Measurements from ENCODE around the gene TMEM151B.

The TMEM151B gene

DNA sequence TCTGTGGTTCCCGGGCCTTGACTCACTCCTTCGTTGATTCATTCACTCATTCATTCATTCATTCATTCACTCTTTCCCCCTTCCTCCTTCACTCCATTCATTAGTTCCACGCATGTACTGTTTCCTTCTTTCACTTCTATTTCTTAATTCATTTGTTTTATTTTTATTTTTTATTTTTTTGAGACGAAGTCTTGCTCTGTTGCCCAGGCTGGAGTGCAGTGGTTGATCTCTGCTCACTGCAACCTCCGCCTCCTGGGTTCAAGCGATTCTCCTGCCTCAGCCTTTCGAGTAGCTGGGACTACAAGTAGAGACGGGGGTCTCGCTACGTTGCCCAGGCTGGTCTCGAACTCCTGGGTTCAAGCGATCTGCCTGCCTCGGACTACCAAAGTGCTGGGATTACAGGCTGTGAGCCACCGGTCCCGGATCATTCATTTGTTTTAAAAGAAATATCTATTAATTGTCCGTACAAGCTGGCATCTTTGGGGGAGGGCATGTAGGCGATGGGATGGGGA lies 4.5 kb upstream of the TMEM151B start:
- DNase-seq: no peak

DNA sequence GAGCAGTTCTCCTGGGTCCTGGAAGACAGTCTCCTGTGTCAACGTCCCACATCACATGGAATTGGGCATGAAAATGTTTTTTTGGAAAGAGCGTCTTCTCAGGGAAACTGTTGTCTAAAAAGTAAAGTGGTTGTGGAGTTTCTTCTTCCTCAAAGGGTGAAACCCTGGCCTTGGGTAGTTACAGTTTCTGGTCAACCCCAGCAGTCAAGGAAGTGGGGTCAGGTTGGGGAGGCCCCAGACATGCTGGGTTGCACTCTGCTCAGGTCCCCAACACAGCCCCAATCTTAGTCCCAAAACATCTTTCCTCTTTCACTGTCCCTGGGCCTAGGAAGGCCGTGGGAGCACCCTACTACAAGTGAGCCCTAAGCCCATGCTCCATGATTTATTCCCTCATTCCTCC lies 3.9 kb upstream of the TMEM151B start:
- DNase-seq: no peak

DNA sequence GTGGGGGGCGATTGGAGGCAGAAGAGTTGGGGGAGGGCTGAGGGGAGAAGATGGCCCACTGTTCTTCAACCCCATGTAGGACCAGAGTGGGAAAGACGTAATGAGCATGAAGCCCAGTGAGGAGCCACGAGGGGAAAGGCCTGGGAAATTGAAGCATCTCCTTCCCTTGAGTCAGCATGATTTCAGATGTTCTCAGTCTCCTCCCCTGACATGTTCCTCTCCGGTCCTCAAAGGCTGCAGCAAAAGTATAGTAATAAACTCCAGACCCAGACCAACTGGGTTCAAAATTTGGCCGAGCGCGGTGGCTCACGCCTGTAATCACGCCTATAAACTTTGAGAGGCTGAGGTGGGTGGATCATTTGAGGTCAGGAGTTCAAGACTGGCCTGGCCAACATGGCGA lies 3.0 kb upstream of the TMEM151B start:
- DNase-seq: no peak

DNA sequence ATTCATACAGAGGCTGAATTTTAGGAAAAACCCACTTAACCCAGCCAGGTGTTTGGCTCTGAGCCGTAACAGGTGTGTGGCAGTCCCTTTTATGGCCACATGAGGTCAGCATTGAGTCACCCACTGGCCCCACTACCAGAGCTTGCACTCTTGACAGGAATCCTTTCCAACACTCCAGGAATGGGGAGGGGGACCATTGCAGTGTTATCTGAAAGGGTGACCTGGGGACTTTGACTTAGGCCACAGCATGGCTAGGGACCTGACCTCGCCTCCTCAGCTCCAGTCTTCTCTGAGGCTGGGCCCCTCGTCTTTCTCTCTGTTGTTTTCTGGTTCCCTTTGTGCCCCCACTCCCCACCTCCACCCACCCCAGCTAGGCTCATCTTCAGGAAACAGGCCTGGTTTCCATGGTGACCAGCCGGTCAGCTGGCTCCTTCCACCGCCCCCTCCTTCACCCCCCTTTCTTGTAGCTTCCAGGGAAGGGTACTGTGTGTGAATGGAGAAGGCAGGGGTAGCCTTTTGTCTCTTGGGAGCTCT lies 2.1 kb upstream of the TMEM151B start:
- DNase-seq: peak; percentile 69

DNA sequence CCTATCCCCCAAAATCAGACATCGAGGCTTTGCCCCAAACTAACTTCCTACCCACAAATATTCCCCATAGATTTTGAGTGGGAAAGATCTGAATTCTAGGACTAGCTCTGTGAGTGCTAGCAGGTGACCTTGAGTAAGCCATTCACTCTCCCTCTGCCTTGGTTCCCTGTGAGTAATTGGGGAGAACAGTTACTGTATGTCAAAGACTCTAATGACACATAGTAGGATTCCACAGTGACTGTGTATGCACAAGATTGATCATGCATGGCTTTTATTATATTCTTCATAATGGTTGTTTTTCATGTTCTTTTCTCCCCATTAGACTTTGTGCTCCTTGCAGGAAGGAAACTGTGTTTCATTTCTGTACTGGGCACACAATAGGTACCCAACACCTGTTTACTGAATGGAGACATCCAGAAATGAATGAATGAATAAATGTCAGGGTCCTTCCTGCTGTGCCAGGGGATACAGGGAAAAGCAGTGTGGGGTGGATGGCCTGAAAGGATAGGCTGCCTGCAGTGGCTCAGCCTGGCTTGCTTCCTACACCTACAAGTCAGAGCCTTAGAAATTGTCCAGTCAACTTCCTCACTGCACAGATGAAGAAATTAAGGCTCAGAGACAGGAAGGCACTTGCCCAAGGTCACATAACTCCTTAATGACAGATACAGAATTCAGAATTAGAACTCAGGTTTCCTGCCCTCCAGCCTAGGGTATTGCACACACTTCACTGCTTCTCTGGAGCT lies 901 bp upstream of the TMEM151B start:
- no peak for DNase-seq

DNA sequence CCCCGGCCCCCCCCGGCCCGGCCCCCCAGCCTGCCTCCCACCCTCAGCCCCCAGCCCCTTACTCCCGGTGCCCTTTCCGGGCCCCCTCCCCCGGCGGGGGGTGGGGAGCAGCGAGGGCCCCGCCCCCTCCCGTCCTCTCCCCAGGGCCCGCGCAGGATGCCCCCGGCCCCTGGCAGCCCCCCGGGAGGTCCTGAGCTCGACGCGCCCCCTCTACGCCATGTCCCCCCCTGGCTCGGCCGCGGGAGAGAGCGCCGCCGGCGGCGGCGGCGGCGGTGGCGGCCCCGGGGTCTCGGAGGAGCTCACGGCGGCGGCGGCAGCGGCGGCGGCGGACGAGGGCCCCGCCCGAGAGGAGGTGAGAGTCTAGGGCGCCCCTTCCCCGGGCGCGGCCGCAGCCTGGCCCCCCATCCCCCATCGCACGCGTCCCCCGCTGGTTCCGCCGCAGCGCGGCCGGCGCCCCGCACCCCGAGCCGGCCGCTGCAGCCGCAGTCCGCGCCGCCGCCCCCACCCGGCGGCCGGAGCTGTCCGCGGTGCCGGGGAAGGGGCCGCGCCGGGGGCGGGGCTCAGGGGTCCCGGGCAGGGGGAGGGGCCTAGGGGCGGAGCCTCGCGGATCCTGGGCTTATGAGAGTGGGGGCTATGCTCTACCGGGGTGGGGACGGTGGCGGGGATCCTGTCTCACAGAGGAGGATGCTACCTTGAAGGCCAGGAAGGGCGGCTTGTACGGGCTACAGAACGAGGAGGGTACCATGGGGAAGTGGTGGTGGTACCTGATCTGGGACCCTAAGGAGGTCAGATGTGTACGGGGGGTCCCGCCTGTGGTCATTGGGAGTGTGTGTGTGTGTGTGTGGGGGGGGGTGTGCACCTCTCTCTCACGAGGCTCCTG lies 516 bp downstream of the TMEM151B start:
- DNase-seq: no peak

DNA sequence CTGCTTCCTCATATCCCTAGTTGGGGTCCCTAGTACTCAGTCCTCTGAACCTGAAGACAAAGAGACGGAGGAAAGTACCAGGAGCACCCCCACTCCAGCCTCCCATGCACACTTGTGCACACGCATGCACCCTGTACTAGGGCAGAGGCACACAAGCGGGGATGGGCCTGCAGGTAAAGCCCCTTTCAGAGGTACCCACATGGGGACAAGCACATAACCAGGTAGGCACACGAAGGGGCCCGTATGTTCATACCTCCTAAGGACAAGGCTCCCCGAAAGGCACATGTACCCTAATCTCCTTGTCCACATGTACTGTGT lies 1.1 kb downstream of the TMEM151B start:
- DNase-seq: no peak

DNA sequence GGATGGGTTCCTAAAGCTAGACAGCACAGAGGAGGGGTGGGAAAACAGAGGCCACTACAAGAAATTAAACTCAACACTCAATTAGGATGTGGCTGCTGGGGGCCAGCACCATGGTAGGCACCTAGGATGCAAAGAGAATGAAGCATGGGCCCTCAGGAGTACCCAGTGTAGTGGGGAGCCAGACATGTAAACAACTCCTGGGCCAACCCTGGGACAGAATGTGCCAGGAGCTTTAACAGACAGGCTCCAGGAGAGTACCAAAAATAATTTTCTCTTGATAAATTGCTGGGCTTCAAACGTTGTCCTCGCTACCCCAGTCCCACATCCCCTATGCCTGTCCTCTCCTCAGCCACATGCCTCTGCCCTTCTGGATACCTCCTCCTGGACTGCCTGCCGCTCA lies 1.7 kb downstream of the TMEM151B start:
- DNase-seq: no peak

DNA sequence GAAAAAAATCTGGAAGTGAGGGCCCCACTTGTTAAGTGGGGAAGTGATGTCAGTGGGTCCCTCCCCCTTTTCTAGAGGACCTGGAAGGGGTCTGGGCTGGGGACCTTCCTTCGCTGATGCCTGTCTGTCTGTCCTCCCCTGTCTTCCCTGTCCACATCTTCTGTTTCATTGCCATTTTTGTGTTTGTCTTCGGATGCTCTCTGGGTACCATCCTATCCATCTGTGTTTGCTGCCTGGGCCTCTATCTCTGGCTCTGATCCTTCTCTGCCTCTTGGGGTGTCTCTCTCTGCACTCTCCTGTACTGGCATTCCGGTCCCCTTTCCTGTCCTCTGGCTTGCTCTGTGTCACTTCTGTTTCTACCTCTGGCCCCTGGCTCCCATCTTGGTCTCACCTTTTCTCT lies 2.3 kb downstream of the TMEM151B start:
- no peak for DNase-seq

DNA sequence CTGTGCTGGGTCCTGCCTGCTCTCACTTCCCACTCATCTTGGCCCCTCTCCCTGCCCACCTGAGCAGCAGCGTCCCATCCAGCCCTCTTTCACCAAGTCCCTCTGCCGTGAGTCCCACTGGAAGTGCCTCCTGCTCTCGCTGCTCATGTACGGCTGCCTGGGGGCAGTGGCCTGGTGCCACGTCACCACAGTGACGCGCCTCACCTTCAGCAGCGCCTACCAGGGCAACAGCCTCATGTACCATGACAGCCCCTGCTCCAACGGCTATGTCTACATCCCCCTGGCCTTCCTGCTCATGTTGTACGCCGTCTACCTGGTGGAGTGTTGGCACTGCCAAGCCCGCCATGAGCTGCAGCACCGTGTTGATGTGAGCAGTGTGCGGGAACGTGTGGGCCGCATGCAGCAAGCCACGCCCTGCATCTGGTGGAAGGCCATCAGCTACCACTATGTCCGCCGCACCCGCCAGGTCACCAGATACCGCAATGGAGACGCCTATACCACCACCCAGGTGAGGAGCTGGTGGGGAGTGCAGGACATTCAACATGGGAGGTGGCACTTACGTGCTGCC lies 2.8 kb downstream of the TMEM151B start:
- no peak for DNase-seq

DNA sequence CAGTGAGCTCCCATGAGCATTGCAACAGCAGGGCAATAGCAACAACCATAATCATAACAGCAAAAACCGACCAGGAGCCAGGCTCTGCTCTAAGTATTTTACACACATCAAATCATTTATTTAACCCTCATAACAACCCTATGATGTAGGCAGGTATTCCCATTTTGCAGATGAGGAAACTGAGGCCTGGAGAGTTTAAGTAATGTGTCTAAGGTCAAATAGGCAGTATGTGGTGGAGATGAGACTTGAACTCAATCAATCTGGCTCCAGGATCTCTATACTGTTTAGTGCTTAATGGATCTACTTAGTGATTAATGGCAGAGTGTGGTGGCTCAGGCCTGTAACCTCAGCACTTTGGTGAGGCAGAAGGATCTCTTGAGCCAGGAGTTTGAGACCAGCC lies 3.4 kb downstream of the TMEM151B start:
- no peak for DNase-seq

DNA sequence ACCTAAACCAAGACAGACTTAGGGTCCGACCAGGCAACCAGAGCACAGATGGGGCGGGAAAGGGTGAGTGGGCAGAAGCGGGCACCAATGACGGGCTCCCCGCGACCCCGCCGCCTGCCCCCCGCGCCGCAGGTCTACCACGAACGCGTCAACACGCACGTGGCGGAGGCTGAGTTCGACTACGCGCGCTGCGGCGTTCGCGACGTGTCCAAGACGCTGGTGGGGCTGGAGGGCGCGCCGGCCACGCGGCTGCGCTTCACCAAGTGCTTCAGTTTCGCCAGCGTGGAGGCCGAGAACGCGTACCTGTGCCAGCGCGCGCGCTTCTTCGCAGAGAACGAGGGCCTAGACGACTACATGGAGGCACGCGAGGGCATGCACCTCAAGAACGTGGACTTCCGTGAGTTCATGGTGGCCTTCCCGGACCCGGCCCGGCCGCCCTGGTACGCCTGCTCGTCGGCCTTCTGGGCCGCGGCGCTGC lies 5.1 kb downstream of the TMEM151B start:
- no peak for DNase-seq

DNA sequence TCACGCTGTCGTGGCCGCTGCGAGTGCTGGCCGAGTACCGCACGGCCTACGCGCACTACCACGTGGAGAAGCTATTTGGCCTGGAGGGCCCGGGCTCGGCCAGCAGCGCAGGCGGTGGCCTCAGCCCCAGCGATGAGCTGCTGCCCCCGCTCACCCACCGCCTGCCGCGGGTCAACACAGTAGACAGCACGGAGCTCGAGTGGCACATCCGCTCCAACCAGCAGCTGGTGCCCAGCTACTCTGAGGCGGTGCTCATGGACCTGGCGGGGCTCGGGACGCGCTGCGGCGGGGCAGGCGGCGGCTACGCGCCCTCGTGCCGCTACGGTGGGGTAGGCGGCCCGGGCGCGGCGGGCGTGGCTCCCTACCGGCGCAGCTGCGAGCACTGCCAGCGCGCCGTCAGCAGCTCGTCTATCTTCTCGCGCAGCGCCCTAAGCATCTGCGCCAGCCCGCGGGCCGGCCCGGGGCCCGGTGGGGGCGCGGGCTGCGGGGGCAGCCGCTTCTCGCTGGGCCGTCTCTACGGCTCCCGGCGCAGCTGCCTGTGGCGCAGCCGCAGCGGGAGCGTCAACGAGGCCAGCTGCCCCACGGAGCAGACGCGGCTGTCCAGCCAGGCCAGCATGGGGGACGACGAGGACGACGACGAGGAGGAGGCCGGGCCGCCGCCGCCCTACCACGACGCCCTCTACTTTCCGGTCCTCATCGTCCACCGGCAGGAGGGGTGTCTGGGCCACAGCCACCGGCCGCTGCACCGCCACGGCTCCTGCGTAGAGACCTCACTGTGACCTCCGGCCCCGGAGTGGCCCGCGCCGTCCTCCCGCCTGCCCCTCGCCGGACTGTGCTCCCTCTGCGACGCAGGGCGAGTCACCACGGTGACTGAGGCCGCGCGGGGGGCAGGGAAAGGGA lies 5.7 kb downstream of the TMEM151B start:
- peak; percentile 63 for DNase-seq

DNA sequence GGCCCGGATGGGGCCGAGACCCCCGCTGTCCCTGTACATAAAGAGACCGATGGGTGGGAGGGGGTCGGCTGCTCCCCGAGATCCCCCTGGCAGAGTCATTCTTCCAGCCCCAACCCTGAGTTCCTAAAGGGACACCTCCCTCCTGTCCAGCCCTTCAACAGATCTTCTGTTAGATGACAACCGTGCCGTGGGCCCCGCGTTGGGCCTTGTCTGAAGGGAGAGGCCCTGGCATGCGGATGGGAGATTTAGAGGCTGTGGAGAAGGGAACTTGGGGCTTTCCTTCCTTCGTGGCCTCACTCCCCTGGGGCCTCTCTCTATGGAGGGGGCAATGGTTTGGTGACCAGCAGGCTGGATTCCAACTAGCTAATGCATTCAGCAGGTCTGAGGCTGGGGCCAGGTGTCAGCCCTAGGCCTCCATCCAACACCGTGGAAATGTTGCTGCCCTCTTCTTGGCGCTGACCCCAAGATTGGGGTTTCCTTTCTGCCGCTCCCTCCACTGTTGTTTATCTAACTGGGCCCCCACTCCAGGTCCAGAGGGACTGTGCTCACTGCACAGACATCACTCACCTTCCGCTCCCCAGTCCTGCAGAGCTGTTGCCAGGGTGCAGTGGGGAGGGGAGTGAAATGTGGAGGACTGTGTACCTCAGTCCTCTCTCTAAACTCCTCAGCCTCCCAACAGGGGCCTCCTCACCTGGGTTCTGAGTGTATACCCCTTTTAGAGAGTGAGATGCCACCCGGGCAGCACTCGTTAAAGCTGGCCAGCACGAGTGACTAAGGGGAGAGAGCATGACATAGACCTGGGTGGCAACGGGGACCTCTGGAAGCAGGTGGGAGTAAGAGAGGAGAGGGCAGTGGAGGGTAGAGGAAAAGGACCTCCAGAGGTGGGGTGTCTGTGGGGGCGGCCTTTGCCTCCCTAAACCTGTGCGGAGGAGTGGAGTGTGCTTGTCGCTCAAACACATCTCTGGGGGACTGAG lies 6.7 kb downstream of the TMEM151B start:
- no peak for DNase-seq

DNA sequence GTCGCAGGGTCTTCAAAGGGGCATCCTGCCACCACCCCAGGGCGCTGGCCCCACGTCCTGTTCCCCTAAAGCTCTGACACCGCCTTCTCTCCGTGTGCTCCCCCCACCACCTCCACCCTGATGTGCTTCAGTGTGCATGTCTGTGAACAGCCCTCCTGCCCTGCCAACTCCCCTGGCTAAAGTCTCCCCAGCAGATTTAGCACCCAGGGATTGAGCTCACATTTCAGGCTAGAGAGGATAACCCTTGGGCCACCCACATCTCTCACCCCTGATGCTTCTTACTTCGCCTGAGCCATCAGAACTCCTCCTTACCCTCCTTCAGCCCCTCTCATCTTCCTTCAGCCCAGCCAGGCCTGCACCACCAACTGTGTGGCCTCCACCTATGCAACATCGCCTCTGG lies 7.5 kb downstream of the TMEM151B start:
- no peak for DNase-seq

DNA sequence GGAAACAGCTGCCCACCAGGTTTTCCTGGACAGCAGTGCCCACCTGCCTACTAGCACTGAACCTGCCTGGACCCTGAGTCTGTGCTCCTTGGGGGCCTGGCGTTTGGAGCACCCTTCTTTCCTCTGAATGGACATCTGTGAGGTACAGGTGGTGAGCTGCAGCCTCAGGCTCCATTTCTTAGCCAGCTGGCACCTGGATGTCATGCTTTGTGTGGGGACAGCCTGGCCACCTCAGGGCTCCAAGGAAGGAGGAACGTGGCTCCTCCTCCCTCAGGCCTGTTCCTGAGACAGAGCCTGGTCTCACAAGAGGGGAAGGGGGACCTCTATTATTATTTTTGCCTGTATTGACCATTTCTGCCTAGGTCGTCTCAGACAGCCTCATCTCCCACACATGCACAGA lies 8.1 kb downstream of the TMEM151B start:
- no peak for DNase-seq

DNA sequence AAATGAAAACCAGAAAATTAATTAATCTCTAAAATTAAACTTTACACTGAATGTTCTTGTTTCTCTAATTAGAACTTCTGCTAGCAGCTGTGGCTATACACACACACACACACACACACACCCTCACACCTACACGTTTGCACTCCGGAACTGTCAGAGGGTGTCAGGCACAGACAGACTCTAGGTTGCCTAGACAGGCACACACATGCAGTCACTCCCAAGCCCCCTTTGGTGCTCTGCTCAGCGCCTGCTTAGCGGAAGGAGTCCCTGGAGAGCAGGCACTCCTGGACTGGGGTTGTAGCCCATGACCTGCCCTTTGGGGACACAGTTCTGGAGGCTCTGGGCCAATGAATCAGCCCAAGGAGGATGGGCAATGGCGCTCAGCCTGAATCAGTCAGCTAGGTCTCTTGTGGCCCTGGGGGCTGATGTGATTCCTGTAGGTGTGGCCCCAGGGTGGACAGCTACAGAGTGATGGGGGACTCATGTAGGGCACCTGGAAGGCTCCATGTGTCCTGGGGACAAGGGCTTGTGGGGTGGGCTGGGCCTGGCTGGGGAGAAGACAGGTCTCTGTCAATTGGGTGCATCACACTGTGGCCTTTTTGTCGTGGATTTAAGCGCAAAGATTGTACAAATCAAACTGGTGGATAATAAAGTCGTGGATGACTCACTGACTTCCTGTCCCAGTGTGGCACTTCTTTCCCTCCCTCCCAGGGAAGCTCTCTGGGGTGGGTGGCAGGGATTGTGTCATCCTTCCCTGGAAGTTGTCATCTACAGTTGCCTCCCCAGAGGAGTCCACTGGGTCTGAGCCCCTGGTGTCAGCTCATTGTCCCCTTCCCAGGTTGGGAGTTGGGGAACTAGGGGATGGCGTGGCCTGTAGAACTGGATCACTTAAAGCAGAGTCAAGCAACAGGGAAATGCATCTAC lies 8.8 kb downstream of the TMEM151B start:
- DNase-seq: no peak

DNA sequence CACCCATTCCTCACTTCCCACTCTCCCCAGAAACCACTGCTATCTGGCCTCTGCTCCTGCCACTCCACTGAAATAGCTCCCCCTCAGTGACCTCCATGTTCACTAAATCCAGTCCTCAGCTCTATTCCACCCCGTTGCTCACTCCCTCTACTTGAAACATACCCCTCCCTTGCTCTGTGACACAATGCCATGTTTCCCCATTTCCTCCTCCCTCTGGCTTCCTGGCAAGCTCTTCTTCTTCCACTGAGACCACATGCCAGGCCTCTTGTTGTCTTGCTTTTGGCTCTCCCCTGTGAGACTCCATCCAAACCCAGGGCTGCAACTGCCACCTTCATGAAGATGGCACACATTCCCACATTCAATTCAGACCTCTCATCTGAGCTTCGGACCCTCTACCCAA lies 13.9 kb downstream of the TMEM151B start:
- no peak for DNase-seq

DNA sequence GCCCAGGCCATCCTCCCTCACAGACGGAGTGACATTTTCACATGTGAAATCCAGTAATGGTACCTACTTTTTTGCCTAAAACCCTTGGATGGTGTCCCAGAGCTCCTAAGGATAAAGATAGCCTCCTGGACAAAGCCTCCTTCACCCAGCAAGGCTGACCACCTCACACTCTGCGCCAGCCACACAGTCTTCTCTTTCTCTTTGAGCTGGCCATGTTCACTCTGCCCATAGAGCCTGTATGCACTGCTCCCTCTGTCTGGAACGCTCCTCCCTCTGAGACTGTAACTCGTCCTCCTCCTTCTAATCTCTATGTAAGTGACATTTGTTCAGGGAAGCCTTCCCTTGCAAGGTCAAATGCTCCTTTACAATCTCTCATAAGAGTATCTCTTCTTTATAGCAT lies 14.6 kb downstream of the TMEM151B start:
- no peak for DNase-seq

Measured in hematopoietic multipotent progenitor cell treated with erythropoietin and hydrocortisone succinate and interleukin-3 and kit ligand, for 6 days (in vitro differentiated cells).